GM18909 (cell line): ENCODE results near the gene CUTA.

Experiments used
- ATAC-seq: cut with Tn5 transposase; IDR thresholded peaks from one replicate; pipeline ENCODE4 v1.9.1; 2021; ENCODE audit warnings: mild to moderate bottlenecking; ENCODE audit not compliant: unreplicated experiment, poor library complexity

The CUTA gene

DNA sequence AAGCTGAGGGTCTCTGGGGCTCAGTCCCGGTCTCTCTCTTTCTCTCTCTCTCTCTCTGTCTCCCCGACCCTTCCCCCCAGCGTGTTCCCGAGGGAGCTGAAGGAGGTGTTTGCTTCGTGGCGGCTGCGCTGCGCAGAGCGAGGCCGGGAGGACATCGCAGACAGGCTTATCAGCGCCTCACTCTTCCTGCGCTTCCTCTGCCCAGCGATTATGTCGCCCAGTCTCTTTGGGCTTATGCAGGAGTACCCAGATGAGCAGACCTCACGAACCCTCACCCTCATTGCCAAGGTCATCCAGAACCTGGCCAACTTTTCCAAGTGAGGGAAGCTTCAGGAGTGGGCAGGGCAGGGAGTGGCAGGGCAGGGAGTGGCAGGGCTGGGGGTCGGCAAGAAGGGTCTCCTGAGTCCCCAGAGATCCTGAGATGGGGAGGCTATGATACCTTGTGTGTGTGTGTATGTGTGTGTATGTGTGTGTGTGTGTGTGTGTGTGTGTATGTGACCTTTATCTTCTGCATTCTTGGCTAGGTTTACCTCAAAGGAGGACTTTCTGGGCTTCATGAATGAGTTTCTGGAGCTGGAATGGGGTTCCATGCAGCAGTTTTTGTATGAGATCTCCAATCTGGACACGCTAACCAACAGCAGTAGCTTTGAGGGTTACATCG, 22.9 kb upstream of the CUTA start:
- ATAC-seq: no peak

DNA sequence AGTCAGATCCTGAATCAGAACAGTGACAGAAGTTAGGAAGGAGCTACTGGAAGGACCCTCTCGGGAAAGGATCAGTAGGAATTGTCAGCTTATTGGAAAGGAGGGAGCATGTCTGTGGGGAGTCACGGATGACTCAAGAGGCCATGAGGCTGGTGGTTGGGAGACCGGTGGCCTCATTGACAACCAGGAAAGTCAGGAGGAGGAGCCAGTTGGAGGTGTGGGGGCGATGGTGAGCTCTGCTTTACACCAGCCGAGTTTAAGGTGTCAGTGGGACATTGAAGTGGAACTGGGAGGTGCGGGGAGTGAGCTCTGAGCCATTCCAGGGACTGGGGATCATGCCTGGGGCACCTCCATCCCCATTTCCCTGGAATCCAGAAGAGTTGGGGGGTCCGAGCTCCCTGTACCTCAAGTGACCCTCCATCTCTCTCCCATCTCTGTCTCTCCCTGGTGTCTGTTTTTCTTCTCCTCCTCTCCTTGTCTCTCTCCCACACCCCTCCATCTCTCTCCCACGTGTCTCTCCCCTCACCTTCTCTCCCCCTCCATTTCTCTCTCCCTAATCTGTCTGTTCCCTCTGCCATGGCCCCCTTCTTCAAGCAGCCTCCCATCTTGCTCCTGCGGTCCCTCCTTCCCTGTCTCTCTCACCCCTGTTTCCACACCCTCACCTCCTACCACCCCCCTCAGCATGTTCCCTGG, 22.2 kb upstream of the CUTA start:
- no peak for ATAC-seq

DNA sequence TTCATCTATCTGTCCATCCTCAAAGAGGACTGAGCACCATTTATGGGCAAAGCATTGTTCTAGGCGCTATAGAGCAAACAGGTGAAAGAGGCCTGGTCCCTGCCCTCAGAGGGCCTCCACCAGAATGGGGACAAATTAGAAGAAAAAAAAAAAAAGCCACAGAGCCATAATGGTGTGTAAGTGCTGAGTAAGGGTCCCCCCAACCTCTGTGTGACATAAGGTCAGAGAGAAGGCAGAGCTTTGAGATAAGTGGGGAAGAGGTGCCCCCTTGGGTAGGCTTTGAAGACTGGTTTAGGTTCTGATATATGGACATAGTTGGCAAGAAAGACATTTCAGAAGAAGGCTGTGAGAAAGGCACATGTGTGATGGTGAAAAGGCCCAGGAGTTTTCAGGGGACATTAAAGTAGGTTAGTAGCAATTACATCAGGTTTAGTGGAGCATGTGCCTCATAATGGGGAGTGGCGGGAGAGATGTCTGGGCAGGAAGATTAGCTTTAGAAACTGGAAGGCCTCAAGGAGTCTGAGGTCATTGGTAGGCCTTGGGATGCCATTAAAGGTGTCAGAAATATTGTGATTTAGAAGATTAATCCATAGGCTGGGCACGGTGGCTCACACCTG, 21.2 kb upstream of the CUTA start:
- no peak for ATAC-seq

DNA sequence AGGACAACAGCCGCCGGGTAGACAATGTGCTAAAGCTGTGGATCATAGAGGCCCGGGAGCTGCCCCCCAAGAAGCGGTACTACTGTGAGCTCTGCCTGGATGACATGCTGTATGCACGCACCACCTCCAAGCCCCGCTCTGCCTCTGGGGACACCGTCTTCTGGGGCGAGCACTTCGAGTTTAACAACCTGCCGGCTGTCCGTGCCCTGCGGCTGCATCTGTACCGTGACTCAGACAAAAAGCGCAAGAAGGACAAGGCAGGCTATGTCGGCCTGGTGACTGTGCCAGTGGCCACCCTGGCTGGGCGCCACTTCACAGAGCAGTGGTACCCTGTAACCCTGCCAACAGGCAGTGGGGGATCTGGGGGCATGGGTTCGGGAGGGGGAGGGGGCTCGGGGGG, 19.8 kb upstream of the CUTA start:
- no peak for ATAC-seq

DNA sequence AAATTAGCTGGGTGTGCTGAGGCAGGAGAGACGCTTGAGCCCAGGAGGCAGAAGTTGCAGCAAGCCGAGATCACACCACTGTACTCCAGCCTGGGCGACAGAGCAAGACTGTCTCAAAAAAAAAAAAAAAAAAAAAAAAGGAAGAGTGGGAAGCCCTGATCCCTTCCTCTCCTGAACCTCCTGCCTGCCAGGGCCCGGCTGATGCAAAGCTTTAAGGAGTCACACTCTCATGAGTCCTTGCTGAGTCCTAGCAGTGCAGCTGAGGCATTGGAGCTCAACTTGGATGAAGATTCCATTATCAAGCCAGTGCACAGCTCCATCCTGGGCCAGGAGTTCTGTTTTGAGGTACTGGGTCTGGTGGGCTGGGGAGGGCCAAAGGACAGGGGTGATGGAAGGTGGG, 17.1 kb upstream of the CUTA start:
- no peak for ATAC-seq

DNA sequence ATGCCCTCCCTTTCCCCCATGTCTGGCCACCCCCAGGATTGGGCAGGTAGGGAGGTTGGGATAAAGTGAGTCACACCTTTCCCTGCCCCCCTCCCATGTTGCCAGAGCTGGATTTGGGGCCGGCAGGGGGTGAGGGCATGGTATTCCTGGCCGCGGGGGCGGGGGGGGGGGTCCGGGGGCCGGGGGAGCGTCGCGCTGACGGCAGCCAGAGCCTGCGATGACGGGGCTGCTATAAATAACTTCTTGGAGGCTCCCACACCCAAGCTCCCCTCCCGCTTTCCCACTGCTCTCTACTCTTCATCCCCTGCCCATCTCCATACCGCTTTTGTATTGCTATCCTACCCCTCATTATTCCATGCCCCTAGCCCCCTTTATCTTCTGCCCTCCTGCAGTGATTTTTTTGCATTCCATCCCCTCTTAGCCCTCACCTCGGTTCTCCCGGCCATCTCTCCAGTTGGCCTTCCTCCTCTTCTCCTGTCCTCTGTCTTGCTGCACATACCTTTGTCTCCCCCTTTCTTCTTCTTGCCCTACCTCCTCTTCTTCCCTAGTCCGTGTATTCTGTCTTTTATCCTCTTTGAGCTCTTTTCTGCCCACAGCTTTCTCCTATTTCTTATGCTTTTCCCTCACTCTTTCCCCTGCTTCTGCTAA, 15.8 kb upstream of the CUTA start:
- no peak for ATAC-seq

DNA sequence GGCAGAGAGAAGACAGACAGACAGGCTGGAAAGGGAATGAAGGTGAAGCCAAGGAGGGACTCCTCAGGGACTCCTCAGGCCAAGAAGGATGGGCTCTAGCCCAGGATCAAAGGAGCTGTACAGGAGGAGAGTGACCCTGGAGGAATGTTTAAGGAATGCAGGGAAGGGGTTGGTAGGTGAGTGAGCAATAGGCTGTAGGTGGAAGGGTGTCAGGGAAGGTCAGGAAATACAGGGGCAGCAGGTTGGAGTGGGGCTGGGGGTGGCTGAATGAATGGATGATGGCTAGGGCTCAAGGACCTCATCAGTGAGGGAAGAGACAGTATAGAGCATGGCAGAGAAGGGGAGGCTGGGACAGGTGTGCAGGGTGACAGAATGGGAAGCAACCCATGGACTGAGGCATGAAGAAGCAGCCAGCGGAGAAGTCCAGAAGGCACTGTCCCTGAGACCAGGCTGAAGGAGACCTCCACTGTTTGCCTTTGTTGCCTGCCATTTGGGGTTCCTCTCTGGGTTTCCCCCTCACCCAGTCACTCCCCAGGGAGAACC, 15.2 kb upstream of the CUTA start:
- no peak for ATAC-seq

DNA sequence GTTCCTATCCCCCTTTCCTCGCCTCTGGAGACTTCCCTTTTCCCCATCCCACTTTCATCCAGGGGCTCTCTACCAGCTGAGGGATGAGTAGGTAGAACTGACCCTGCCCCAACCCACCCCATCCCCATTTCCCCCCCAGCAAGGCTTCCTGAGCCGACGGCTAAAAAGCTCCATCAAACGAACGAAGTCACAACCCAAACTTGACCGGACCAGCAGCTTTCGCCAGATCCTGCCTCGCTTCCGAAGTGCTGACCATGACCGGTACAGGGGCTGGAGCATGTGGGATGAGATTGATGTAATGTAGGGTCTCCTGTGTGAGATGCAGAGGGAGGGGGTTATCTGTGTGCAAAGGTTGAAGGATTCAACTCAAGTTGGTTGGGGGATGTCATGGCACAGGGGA, 14.6 kb upstream of the CUTA start:
- no peak for ATAC-seq

DNA sequence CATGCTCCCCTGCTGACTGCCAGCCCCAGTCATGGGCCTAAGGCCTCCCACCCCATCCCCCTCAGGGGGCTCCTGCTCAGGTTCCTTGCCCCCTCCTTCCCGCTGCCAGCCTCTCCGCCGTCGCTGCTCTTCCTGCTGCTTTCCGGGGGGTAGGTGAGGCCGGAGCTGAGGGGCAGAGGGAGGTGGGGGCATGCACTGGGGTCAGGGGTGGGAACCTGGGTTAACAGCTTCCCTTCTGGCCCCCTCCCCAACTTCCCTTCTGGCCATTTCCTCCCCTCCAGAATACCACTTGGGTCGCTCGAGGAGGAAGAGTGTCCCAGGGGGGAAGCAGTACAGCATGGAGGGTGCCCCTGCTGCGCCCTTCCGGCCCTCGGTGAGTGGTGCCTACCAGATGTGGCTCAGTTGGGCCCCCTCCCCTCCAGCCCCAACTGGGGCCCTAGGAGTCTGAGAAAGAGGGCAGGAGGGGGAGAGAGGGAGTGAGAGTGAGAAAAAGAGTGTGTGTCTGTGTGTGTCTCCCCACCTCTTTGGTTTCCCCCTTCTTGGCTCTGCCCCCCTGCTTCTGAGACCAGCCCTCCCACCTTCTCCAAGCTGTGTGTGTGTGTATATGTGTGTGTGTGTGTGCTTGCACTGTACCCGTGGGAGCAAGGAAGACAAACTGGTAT, 14.1 kb upstream of the CUTA start:
- no peak for ATAC-seq

DNA sequence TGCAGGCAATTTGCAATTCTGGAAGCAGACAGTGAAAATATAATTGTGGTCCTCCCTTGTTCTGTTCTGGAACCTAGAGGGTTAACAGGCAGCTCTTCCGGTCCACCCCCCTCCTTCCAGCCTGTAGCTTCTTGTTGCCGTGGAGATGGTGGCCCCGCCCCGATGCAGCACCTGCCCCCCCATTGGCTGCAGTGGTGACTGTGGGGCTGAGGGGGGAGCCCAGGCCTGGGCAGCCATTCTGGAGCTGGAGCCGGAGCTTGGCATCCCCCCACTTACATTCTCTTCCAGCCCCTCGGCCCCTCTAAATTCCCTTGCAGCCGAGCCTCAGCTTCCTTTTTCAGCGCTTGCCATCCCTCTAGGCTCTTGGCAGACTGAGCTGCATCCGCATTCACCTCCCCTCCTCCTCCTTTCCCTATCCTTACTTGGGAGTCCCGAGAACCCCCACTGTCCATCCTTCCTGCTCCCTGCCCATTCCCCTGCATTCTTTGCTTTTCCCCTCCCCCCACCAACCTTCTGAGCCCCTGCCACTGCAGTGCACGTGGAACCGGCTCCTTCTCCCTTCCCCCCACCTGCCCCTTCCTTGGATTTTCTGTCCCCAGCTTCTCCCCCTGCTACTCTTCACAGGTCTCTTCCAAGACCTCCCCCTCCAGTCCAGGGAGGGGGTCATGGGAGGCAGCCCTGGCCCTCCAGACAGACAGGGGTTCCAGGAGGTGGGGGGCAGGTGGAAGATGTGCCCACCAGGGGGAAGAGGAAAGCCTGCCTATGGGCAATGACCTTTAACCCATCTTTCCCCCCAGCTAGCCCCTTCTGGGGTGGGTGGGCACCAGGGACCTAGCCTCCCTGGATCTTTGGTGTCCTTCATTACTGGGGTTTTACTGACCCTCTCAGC, 13.3 kb upstream of the CUTA start:
- no peak for ATAC-seq

DNA sequence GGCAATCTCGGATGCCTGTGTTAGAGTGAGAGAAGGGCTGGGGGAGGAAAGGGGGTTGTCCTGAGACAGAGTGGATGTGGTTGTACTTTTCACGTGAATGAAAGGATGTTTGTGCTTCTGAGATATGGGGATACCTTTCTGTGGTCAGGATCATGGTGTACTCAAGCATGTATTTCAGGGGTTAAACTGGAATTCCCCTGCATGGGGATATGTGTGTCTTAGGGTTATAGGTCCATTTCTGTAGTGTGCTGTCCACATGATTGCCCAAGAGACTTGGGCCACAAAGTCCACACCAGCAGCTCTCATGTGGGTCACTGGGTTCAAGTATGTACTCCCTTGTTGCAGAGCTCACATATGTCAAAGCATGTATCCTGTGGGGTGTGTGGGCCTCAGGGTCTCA, 12.4 kb upstream of the CUTA start:
- ATAC-seq: no peak

DNA sequence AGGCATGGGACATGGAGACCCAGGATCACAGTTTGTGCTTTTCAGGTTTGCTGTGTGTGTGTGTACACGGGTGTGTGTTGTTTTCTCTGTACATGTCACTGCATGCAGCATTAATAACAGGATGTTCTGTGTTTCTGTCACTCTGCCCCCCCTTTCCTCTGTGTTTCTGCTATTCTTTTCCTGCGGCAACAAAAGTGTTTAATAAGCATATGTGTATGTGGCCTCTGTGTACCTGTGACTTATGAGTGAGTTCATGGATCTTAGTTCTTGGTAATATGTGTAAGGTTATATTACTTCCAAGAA, 11.8 kb upstream of the CUTA start:
- ATAC-seq: no peak

DNA sequence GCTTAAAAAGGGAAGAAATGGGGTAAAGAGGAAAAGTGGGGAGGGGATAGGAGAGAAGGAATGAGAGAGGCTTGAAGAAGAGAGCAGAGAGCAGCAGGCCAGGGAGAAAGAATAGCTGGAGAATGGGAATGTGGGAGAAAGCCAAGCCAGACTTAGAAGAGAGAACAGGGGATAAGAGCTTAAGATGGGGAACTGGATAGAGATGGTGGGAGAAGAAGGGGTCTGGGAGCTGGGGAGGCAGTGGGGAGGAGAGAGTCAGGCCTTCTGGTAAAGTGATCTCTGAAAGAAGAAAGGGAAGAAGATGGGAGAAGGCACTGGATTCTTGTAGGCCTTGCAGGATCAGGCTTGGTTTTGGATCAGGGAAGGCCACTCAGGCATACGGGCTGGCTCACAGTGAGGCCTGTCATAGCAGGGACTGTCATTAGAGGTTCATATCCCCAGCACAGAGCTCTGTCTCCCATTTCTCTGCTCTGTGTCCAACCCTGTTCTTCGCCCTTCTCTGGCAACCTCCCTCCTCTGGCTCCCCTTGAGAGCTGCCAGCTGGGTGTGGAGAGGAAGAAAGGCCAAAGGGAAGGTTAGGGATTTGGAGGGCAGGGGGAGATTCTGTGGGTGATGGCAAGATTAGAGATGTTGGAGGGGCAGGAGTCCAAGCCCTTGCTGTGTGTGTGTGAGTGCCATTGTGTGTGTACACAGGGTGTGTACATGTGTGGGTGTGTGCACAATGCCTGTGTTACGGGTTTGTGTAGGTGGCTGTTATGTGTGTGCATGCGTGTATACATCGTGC, 11.3 kb upstream of the CUTA start:
- no peak for ATAC-seq

DNA sequence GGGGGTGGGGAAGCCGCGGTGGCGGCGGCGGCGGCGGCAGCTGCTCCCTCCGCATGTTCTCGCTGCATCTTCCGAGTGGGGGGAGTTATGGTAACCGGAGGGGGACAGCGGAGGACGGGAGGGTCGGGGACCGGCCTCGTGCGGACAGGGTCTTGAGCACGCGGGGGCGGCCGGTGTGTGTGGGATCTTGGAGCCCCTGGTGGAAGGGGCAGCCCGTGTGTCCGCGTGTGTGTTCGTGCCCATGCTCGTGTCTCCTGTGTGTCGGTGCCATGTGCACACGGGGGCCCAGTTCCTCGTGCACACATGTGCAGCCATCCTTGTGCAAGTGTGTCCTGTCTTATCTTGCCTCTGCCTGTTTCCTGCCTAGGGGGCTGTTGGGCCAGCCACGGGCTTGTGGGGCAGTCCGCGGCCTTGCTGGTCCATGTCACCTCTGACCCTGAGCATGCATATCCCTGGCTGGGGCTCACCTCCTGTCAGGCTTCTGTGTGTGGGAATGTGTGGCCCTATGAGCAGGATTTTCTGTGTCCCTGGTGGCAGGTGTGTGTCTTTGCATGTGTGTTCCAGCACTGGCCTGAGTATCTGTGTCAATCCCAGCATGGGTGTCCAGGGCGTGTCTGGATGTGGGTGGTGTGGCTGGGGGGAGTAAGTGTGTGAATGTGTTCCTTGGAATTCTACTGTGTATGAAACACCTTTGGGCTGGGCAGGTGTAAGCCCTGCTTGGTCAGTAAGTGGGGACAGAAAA, 10.5 kb upstream of the CUTA start:
- ATAC-seq: no peak

DNA sequence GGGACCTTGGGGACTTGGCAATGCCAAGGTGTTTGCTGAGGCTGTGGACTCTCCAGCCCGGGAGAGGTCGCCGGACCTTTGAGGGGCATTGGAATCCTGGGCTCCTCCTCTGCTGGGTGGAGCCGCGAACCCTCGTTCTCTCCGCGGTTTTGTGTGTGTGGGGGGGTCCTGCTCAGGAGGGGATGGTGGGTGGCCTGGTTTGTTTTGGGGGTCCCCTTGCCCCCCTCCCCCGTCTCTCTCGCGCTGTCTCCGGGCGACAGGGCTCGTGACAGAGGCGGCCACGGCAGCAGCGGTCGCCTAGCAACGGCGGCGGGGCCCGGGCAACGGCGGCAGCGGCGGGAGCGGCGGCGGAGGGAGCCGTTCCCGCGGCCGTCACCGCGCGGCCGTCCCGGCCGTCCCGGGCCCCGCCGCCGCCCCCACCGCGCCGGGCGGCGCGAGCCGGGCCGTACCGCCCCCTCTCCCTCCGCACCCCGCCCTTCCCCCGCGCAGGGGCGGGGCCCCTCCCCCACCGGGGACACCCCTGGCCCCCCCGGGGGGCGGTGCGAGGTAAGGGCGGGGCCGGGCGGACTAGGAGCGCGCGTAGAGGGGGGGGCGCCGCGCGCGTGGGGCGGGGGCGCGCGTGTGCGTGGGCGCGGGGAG, 9.8 kb upstream of the CUTA start:
- no peak for ATAC-seq

DNA sequence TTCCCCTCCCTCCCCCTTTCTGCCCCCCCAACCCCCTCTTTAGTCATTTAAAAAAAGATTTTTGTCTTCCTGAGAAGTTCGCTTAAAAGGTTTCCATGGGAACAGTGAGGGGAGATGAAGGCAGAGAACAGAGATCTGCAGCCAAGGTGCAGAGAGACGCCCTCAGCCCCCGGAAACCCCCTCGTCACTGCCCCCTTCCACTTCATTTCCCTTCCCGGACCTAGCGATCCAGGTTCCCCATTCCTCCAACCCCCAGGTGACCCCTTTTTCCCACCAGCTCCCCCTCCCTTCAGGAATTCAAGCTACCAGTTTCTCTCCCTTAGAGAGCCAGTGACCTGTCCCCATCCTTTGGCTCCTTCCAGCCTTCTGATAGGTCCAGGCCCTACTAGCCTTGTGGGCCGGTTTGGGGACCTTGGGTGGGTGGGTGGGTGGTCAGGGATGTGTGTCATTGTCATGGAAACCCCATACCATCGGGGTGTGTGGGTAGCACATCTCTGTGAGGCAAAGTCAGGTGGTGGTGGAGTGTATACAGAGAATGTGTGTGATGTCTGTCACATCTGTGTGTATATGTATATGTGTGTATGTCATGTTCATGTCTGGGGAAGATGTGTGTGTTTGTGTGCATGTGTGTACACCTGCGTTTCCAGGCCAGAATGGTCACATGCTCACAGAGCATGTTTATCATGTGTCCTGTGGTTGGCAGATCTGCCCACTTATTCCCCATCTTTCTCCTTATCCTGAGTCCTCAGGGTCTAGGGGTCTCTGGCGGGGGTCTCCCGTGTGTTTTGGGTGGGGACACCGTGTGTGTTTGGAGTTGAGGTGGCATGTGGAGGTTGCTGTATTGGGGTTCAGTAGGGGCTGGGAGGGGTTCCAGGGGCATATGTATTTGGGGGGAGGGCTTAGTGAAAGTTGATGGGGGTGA, 8.9 kb upstream of the CUTA start:
- no peak for ATAC-seq
